ENCODE results near the gene TENT4B.

DNA sequence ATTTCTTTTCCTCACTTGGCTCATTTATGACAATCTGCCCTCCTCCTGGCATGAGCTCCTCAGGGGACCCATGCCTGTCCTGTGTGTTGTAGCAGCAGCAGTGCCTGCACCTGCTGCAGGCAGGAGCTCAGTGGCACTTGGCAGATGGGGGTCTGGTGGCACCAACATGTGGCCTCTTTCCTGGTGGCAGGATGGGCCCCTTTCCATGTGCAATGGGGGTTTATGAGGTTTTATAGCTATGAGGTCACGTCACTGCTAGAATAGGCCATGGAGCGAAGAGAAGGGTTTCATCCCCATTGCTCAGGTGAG is 120.2 kb downstream of the TENT4B start:
- TF ChIP-seq, protein P1, sequence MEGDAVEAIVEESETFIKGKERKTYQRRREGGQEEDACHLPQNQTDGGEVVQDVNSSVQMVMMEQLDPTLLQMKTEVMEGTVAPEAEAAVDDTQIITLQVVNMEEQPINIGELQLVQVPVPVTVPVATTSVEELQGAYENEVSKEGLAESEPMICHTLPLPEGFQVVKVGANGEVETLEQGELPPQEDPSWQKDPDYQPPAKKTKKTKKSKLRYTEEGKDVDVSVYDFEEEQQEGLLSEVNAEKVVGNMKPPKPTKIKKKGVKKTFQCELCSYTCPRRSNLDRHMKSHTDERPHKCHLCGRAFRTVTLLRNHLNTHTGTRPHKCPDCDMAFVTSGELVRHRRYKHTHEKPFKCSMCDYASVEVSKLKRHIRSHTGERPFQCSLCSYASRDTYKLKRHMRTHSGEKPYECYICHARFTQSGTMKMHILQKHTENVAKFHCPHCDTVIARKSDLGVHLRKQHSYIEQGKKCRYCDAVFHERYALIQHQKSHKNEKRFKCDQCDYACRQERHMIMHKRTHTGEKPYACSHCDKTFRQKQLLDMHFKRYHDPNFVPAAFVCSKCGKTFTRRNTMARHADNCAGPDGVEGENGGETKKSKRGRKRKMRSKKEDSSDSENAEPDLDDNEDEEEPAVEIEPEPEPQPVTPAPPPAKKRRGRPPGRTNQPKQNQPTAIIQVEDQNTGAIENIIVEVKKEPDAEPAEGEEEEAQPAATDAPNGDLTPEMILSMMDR (IDR thresholded peaks at IDR 0.05) = no peak
- TF ChIP-seq ZFX (IDR thresholded peaks at IDR 0.05; ENCODE audit: borderline replicate concordance) = no peak
